Panc1 (cell line): ENCODE results near the gene CYB5D1. TPM values are rescaled to one million over a fixed set of nuclear protein-coding genes. Genes with fewer than 3 reads are reported as not detected.
"Not testable (repeated sequence)": the region's sequence is repeated elsewhere in the genome, so short reads cannot be mapped to it uniquely, and the experiment has no call there.

Source experiments
- ATAC-seq: fragments of 200-7000 bp; cut with Tn5 transposase; 2 replicates; pipeline ENCODE4 v1.9.1; 2020; ENCODE audit warnings: mild to moderate bottlenecking, moderate library complexity
- BruUV-seq: library from RNA; stranded (reverse); fragments of 400-500 nt; replicated peaks from 2 replicates; lab custom pipeline; 2021; lab: Mats Ljungman, UMichigan
- CTCF ChIA-PET: fragments of 300-600 bp; sonication (Branson Sonifier 250); formaldehyde crosslinking; loops from one replicate; lab custom pipeline; 2022; ENCODE audit warnings: antibody characterized with exemption; lab: Charles Lee
- POLR2A ChIA-PET: fragments of 300-600 bp; sonication (Branson Sonifier 250); formaldehyde crosslinking; loops from one replicate; lab custom pipeline; 2022; ENCODE audit warnings: antibody characterized with exemption; lab: Charles Lee
- DNase-seq: peaks from one replicate; pipeline ENCODE4 v3.0.0-alpha.2; 2010; ENCODE audit warnings: low read depth, low spot score
- H3K27ac ChIP-seq: 2 replicates; pipeline ENCODE4 v1.5.1; 2011; ENCODE audit warnings: mild to moderate bottlenecking, low read length, inconsistent platforms
- H3K27me3 ChIP-seq: fragments of 200-500 bp; sonication (Bioruptor generic); 2 replicates; pipeline ENCODE4 v1.6.0; 2014; ENCODE audit warnings: low read length, inconsistent platforms; ENCODE audit not compliant: control insufficient read depth, insufficient read depth
- H3K36me3 ChIP-seq: fragments of 200-500 bp; sonication (Bioruptor generic); 2 replicates; pipeline ENCODE4 v1.5.1; 2014; ENCODE audit warnings: inconsistent platforms, mild to moderate bottlenecking, low read length, moderate library complexity; ENCODE audit not compliant: control insufficient read depth, insufficient read depth
- H3K4me1 ChIP-seq: 2 replicates; pipeline ENCODE4 v1.5.1; 2011; ENCODE audit warnings: inconsistent platforms, mild to moderate bottlenecking, low read length, moderate library complexity; ENCODE audit not compliant: control insufficient read depth, insufficient read depth
- H3K4me3 ChIP-seq, 2 experiments: 2 replicates each; pipeline ENCODE4 v1.5.1; 2011 to 2012; ENCODE audit warnings: low read depth in 2 of 2, low read length in 2 of 2, mild to moderate bottlenecking in 2 of 2, inconsistent platforms in 1 of 2, moderate library complexity in 1 of 2
- H3K9me3 ChIP-seq: fragments of 200-500 bp; sonication (Bioruptor generic); 2 replicates; pipeline ENCODE4 v1.5.1; 2014; ENCODE audit warnings: low read depth, mild to moderate bottlenecking, inconsistent platforms, low read length, moderate library complexity; ENCODE audit not compliant: control insufficient read depth, insufficient read depth
- CTCF ChIP-seq: fragments of 450-650 bp; IDR thresholded peaks from 2 replicates; pipeline ENCODE4 v1.5.1; 2017; ENCODE audit warnings: mild to moderate bottlenecking
- POLR2AphosphoS5 ChIP-seq: IDR thresholded peaks from 2 replicates; pipeline ENCODE4 v1.6.1; 2012; ENCODE audit warnings: mild to moderate bottlenecking, low read depth, low read length, moderate library complexity
- SIN3A ChIP-seq: IDR thresholded peaks from 2 replicates; pipeline ENCODE4 v1.6.1; 2012; ENCODE audit warnings: low read depth, mild to moderate bottlenecking, low read length, moderate library complexity, borderline replicate concordance; ENCODE audit not compliant: insufficient read depth
- TCF7L2 ChIP-seq: IDR thresholded peaks from 2 replicates; pipeline ENCODE4 v1.6.1; 2011; ENCODE audit warnings: mild to moderate bottlenecking, low read depth, low read length, inconsistent platforms
- in situ Hi-C: cut with HindIII; loops from 2 replicates; pipeline ENCODE4 v1.10.0; 2016; ENCODE audit warnings: low sequenced_read_pairs, low pct_unique_long_range_greater_than_20kb
- intact Hi-C: fragments of 100-400 bp; cut with micrococcal nuclease; formaldehyde crosslinking; loops from one replicate; pipeline ENCODE4 v1.10.0; 2022; ENCODE audit not compliant: unreplicated experiment
- total RNA-seq: library from RNA; stranded (reverse); gene quantifications from one replicate; pipeline ENCODE4 v1.2.1, GENCODE V29; 2021; ENCODE audit not compliant: unreplicated experiment
- TF ChIP-seq, protein P1 (sequence below), 2 experiments: IDR thresholded peaks; 2 replicates each; pipeline ENCODE4 v1.6.1; 2011 to 2012; ENCODE audit warnings: low read depth in 2 of 2, control low read depth in 1 of 2, low read length in 1 of 2, mild to moderate bottlenecking in 1 of 2, moderate library complexity in 1 of 2; ENCODE audit not compliant: insufficient read depth in 1 of 2

Gene CYB5D1
- total RNA-seq, 1 experiment from 2014 or later, result 8.6 TPM

GRCh38 chr17:7859028-7859427 lies 1.2 kb downstream of the CYB5D1 start:
- ChIA-PET POLR2A (no interaction called here), CTCF (no interaction called here)
- peak overlapping the region; percentile 74 to 79 for H3K4me3 ChIP-seq
- BruUV-seq, result no TSS peak
- H3K9me3 ChIP-seq, result no peaks in the 10 kb centered on the region
- no peak for ATAC-seq
- peaks cover 10% of the 10 kb centered on the region; the same call in 1 of the 2 replicates for H3K4me1 ChIP-seq
- H3K27me3 ChIP-seq, result no peaks in the 10 kb centered on the region
- intact Hi-C loops (loop anchor here (10.0 kb wide), 1 partner anchor 114 kb away; no protein-coding TSS in a partner anchor), in situ Hi-C loops (no loop called here)
- no peak for TF ChIP-seq POLR2AphosphoS5
- TF ChIP-seq, protein P1, sequence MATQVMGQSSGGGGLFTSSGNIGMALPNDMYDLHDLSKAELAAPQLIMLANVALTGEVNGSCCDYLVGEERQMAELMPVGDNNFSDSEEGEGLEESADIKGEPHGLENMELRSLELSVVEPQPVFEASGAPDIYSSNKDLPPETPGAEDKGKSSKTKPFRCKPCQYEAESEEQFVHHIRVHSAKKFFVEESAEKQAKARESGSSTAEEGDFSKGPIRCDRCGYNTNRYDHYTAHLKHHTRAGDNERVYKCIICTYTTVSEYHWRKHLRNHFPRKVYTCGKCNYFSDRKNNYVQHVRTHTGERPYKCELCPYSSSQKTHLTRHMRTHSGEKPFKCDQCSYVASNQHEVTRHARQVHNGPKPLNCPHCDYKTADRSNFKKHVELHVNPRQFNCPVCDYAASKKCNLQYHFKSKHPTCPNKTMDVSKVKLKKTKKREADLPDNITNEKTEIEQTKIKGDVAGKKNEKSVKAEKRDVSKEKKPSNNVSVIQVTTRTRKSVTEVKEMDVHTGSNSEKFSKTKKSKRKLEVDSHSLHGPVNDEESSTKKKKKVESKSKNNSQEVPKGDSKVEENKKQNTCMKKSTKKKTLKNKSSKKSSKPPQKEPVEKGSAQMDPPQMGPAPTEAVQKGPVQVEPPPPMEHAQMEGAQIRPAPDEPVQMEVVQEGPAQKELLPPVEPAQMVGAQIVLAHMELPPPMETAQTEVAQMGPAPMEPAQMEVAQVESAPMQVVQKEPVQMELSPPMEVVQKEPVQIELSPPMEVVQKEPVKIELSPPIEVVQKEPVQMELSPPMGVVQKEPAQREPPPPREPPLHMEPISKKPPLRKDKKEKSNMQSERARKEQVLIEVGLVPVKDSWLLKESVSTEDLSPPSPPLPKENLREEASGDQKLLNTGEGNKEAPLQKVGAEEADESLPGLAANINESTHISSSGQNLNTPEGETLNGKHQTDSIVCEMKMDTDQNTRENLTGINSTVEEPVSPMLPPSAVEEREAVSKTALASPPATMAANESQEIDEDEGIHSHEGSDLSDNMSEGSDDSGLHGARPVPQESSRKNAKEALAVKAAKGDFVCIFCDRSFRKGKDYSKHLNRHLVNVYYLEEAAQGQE (IDR thresholded peaks at IDR 0.05; ENCODE audit: insufficient read depth in 1 of 2, low read depth in 2 of 2, low read length in 1 of 2), result no peak
- TF ChIP-seq TCF7L2, result no peak
- no peak for TF ChIP-seq SIN3A
- no peak for TF ChIP-seq CTCF
- peaks cover 5% of the 10 kb centered on the region for H3K36me3 ChIP-seq
- DNase-seq, result no peak
- peak overlapping the region; percentile 97 for H3K27ac ChIP-seq

GRCh38 chr17:7862692-7863437 lies 5.1 kb downstream of the CYB5D1 start:
- intact Hi-C loops, result loop anchor here (2.0 kb wide), 1 partner anchor 34 kb away; no protein-coding TSS in a partner anchor
- ATAC-seq (no peak), DNase-seq (no peak)
- no TSS peak for BruUV-seq
- peaks cover 7% of the 10 kb centered on the region; the same call in 1 of the 2 replicates for H3K4me1 ChIP-seq
- CTCF ChIA-PET, result interaction anchor here (0.6 to 0.7 kb wide), 3 partner anchors 14 to 119 kb away, joined by 3 to 13 read pairs (median 9); no protein-coding TSS in a partner anchor
- TF ChIP-seq SIN3A (no peak), POLR2AphosphoS5 (no peak), TCF7L2 (no peak), CTCF (peak; percentile 86)
- TF ChIP-seq, protein P1 (IDR thresholded peaks at IDR 0.05; ENCODE audit: insufficient read depth in 1 of 2, low read depth in 2 of 2, low read length in 1 of 2), result no peak
- no peaks in the 10 kb centered on the region for H3K27me3 ChIP-seq
- no peak overlapping the region for H3K27ac ChIP-seq
- H3K36me3 ChIP-seq, result peaks cover 3% of the 10 kb centered on the region
- in situ Hi-C loops, result no loop called here
- peaks cover 4% of the 10 kb centered on the region; the same call in 1 of the 2 replicates for H3K9me3 ChIP-seq
- no peak overlapping the region for H3K4me3 ChIP-seq
- POLR2A ChIA-PET, result no interaction called here

DNA sequence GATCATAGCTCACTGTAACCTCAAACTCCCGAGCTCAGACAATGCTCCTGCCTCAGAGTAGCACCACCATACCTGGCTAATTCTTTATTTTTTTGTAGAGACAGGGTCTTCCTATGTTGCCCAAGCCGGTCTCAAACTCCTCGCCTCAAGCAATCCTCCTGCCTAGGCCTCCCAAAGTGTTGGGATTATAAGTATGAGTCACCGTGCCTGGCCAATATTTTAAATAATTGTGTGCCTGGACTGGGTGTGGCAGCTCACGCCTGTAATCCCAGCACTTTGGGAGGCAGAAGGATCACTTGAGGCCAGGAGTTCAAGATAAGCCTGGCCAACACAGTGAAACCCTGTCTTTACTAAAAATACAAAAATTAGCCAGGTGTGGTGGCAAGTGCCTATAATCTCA lies 6.6 kb downstream of the CYB5D1 start:
- intact Hi-C loops, in situ Hi-C loops: not testable (repeated sequence)

More for the DNA sequence above, 6.6 kb downstream of the CYB5D1 start:
- H3K27me3 ChIP-seq, H3K36me3 ChIP-seq, H3K9me3 ChIP-seq, ATAC-seq, DNase-seq, H3K4me3 ChIP-seq, H3K27ac ChIP-seq, BruUV-seq, H3K4me1 ChIP-seq: not testable (repeated sequence)
- ChIA-PET CTCF (interaction anchor here (0.6 to 1.3 kb wide), 2 partner anchors 119 to 177 kb away, joined by 3 to 4 read pairs; no protein-coding TSS in a partner anchor), POLR2A (interaction anchor here (0.6 kb wide), 1 partner anchor 21 kb away, joined by 10 read pairs; no protein-coding TSS in a partner anchor)
